Left renal pelvis (tissue), 4 donors: ENCODE measurements around the gene OR7A17. TPM values are rescaled to one million over a fixed set of nuclear protein-coding genes. Genes with fewer than 3 reads are reported as not detected.

Experiments
- polyA plus RNA-seq, 4 donors: library from polyadenylated mRNA; unstranded; fragments of 120-200 nt; gene quantifications; one replicate each; pipeline ENCODE4 v1.2.1, GENCODE V29; 2013; ENCODE audit not compliant: insufficient read length in 4 of 4

OR7A17 gene
- polyA plus RNA-seq, 4 donors = 0.06 TPM; not detected in 2

Other genes with a start within 250 kb of the OR7A17 start
- gene ADGRE3, start 211.3 kb downstream of the OR7A17 start, polyA plus RNA-seq = under 1 TPM in 2 of 4 donors, not detected in 2; 0.09 to 0.40 TPM
- gene ZNF333, start 196.1 kb downstream of the OR7A17 start, polyA plus RNA-seq = 10 to 100 TPM; 14.5 to 27.2 (median 21.8) TPM
- gene ADGRE2, start 107.6 kb downstream of the OR7A17 start, polyA plus RNA-seq = 1 to 10 TPM in 2 of 4 donors, under 1 TPM in 2; 0.56 to 1.1 (median 0.86) TPM
- not detected for gene OR7A5, start 50.9 kb downstream of the OR7A17 start, polyA plus RNA-seq
- gene OR7C1, start 50.9 kb downstream of the OR7A17 start, polyA plus RNA-seq = under 1 TPM; 0.07 to 0.59 (median 0.18) TPM
- not detected for gene OR7A10, start 37.2 kb downstream of the OR7A17 start, polyA plus RNA-seq
- gene OR7C2, start 55.4 kb upstream of the OR7A17 start, polyA plus RNA-seq = not detected
- under 1 TPM; 0.27 to 0.89 (median 0.60) TPM for gene SLC1A6, start 93.7 kb upstream of the OR7A17 start, polyA plus RNA-seq
- gene CASP14, start 163.3 kb upstream of the OR7A17 start, polyA plus RNA-seq = under 1 TPM in 1 of 4 donors, not detected in 3; 0.08 TPM
- under 1 TPM in 3 of 4 donors, not detected in 1; 0.03 to 0.14 (median 0.06) TPM for gene OR1I1, start 196.1 kb upstream of the OR7A17 start, polyA plus RNA-seq
- 10 to 100 TPM; 13.9 to 34.4 (median 21.2) TPM for gene SYDE1, start 221.3 kb upstream of the OR7A17 start, polyA plus RNA-seq